Cardiac muscle cell (in vitro differentiated cells and primary cell): ENCODE data around the gene CELF2. TPM values are rescaled to one million over a fixed set of nuclear protein-coding genes. Genes with fewer than 3 reads are reported as not detected.

Experiments
- DNase-seq, 2 donors: peaks; one replicate each; pipeline versions ENCODE4 v3.0.0 to v3.0.0-alpha.2; 2010 to 2017; ENCODE audit warnings: low read depth in 1 of 2, low spot score in 1 of 2
- H3K27ac ChIP-seq: fragments of 200-600 bp; sonication (generic); 2 replicates; pipeline ENCODE4 v1.5.1; 2016
- H3K27me3 ChIP-seq: fragments of 200-600 bp; sonication (generic); 2 replicates; pipeline ENCODE4 v1.6.0; 2016; ENCODE audit warnings: control low read depth
- H3K36me3 ChIP-seq: fragments of 200-600 bp; sonication (generic); 2 replicates; pipeline ENCODE4 v1.5.1; 2016; ENCODE audit warnings: control low read depth
- H3K4me1 ChIP-seq: fragments of 200-600 bp; sonication (generic); 2 replicates; pipeline ENCODE4 v1.8.1; 2017; ENCODE audit warnings: low read depth, mild to moderate bottlenecking, mixed run types
- H3K4me3 ChIP-seq: fragments of 200-600 bp; sonication (generic); 2 replicates; pipeline ENCODE4 v1.5.1; 2016; ENCODE audit warnings: mild to moderate bottlenecking
- H3K9me3 ChIP-seq: fragments of 200-600 bp; sonication (generic); 2 replicates; pipeline ENCODE4 v1.5.1; 2017; ENCODE audit warnings: low read depth, mild to moderate bottlenecking, control low read depth
- polyA plus RNA-seq: library from polyadenylated mRNA; unstranded; fragments of >200 nt; fragmentation: Nextera tagmentation; extraction: Ambion mirVana; gene quantifications from 2 replicates; pipeline ENCODE4 v1.2.1, GENCODE V29; 2016
- total RNA-seq: library from RNA; depleted of rRNA; stranded (reverse); fragments of >200 nt; gene quantifications from 2 replicates; pipeline ENCODE4 v1.2.3, GENCODE V29; 2016
- TF ChIP-seq, protein P1 (sequence below): IDR thresholded peaks from 2 replicates; pipeline ENCODE4 v1.5.1; 2012; ENCODE audit warnings: low read depth, mild to moderate bottlenecking, low read length

CELF2 gene
- total and polyA plus RNA-seq, 2 experiments from 2014 or later: 66.9 to 82.7 TPM

DNA sequence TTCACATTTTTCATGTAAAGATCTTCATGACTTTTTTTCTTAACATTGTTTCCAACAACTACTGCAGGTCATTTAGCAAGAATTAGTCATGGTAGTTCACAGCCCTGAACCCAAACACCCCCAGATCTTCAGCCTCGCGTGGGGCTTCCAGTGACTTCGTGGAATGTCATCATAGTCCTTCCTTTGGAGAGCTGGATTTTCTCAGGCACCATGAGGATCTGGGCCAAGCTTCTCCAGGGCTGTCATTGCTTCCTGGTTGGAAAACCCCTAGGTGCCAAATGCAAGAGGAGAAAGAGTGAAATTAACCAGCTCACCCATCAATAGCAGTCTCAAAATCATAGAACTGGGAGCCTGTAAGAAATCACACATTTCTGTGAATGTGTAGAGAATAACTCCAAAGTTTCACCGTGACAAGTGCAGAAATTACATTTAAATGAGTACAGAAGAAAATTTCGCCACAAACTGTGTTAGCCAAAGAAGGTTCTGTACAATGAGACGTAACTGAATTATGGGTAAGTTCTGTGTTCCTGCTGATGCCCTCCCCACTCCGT lies 175.4 kb downstream of the CELF2 start:
- DNase-seq: no peak
- TF ChIP-seq, protein P1, sequence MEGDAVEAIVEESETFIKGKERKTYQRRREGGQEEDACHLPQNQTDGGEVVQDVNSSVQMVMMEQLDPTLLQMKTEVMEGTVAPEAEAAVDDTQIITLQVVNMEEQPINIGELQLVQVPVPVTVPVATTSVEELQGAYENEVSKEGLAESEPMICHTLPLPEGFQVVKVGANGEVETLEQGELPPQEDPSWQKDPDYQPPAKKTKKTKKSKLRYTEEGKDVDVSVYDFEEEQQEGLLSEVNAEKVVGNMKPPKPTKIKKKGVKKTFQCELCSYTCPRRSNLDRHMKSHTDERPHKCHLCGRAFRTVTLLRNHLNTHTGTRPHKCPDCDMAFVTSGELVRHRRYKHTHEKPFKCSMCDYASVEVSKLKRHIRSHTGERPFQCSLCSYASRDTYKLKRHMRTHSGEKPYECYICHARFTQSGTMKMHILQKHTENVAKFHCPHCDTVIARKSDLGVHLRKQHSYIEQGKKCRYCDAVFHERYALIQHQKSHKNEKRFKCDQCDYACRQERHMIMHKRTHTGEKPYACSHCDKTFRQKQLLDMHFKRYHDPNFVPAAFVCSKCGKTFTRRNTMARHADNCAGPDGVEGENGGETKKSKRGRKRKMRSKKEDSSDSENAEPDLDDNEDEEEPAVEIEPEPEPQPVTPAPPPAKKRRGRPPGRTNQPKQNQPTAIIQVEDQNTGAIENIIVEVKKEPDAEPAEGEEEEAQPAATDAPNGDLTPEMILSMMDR: no peak
- H3K9me3 ChIP-seq: no peaks in the 10 kb centered on the region

DNA sequence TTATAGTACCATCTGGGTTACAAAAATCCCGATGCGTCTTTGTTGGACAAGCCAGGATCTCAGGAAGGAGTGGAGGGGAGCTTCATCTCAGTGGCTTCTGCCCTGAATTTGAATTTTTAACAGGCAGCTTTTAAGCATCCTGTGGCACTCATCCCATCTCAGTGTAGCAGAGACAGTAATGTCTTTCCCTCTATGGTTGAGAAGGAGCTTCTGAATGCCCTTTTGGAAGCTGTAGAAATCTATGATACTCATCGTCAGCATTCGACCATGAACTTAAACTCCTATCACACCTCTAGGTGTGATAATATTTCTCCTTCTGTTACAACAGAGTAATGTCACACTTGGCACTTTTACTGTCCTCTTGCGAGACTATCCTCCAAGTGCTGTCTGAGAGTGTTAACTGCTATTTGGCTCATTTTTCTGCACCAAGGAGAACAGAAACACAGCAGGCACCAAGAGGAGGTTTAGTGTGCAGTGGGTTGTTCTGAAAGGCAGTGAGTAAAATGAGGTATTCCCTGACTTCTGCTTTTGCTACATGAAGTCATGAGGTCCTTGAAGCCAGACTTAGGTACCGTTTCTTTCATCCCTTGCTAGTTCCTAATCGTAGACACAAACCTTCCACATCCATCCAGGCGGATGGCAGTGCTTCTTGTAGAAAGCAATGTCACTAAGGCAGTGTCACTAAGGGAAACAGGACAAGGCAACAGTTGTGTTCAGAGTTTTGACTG lies 177.4 kb downstream of the CELF2 start:
- TF ChIP-seq, protein P1: no peak
- Histone ChIP-seq H3K36me3 (no peaks in the 10 kb centered on the region), H3K27me3 (no peaks in the 10 kb centered on the region), H3K4me1 (peaks cover 35% of the 10 kb centered on the region), H3K4me3 (no peak overlapping the region), H3K27ac (peak overlapping the region; percentile 38), H3K9me3 (no peaks in the 10 kb centered on the region)
- no peak for DNase-seq

More for the DNA sequence above, 175.4 kb downstream of the CELF2 start:
- no peaks in the 10 kb centered on the region for H3K27me3 ChIP-seq
- peaks cover 44% of the 10 kb centered on the region for H3K4me1 ChIP-seq
- peak overlapping the region; percentile 83 for H3K27ac ChIP-seq
- no peaks in the 10 kb centered on the region for H3K36me3 ChIP-seq
- H3K4me3 ChIP-seq: no peak overlapping the region

DNA sequence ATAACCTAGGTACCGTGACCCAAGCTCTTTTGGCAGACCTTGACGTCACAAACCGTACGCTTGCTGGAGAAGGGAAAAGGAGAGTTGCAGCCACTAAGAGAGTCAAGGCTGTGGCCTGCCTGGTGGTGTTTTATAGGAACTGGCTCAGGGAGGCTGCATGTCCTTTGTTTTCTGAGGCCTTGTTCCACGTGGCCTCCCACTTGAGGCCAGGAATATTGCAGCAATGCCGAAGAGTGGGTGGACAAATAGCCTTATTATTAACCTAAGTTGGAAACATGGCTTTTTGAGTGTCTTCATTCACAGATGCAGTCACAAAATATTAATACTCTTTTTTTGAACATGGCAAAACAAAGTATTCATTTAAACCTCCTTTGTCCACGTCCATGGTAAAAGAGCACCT lies 178.0 kb downstream of the CELF2 start:
- no peak for DNase-seq

DNA sequence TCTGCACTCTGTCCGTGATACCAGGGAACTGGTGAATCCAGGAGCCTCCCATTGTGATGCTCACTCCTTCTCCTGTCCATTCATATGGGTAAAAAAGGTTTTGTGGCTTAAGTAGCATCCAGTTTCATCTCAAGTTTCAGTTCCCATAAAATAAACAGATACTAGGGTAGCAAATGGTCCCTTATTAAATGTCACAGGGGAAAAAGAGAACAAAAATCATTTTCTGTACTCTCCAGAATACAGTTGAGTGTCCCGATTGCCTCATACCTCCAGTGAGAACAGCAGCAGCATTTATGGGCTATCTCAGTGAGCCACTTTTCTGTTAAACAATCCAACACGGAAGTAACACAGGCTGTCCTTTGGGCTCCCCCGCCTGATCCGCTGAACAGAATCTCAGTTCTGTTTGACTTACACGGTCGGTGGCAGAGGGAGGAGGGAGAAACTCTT lies 179.6 kb downstream of the CELF2 start:
- H3K27ac ChIP-seq: no peak overlapping the region
- no peaks in the 10 kb centered on the region for H3K36me3 ChIP-seq
- H3K4me3 ChIP-seq: no peak overlapping the region
- peaks cover 22% of the 10 kb centered on the region for H3K4me1 ChIP-seq
- no peaks in the 10 kb centered on the region for H3K27me3 ChIP-seq
- DNase-seq: peak in 1 of 2 donors; percentile 11
- TF ChIP-seq, protein P1: no peak
- H3K9me3 ChIP-seq: no peaks in the 10 kb centered on the region

More for the DNA sequence above, 178.0 kb downstream of the CELF2 start:
- peak overlapping the region; percentile 38 for H3K27ac ChIP-seq
- TF ChIP-seq, protein P1: no peak
- H3K36me3 ChIP-seq: no peaks in the 10 kb centered on the region
- H3K4me1 ChIP-seq: peaks cover 29% of the 10 kb centered on the region
- no peak overlapping the region for H3K4me3 ChIP-seq
- no peaks in the 10 kb centered on the region for H3K27me3 ChIP-seq
- no peaks in the 10 kb centered on the region for H3K9me3 ChIP-seq

DNA sequence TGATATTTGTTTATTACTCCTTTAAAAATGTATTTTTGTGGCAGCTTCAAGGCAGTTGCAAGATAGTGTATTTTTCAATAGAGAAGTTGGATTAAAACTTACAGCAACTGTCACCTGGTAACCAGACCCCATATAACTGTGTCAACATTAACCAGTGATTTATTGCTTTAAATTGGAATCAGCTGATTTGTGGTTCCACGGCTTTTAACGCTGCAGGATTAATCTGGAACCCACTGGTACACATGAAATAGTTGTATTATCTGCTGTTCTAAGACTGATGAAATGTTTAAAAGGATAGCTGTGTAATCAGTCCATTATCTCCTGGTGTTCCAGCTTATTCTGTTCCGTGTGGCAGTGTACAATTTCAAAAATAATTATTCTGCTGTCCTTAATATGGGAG lies 180.2 kb downstream of the CELF2 start:
- TF ChIP-seq, protein P1: no peak
- no peak overlapping the region for H3K27ac ChIP-seq

More for the DNA sequence above, 180.2 kb downstream of the CELF2 start:
- Histone ChIP-seq H3K27me3 (no peaks in the 10 kb centered on the region), H3K4me3 (no peak overlapping the region), H3K4me1 (peaks cover 16% of the 10 kb centered on the region), H3K36me3 (no peaks in the 10 kb centered on the region), H3K9me3 (no peaks in the 10 kb centered on the region)
- no peak for DNase-seq
